ENCODE results near the gene MAPT. TPM values are rescaled to one million over a fixed set of nuclear protein-coding genes. Genes with fewer than 3 reads are reported as not detected.

The MAPT gene
- polyA plus RNA-seq, 1 experiment, result 0.16 TPM

DNA sequence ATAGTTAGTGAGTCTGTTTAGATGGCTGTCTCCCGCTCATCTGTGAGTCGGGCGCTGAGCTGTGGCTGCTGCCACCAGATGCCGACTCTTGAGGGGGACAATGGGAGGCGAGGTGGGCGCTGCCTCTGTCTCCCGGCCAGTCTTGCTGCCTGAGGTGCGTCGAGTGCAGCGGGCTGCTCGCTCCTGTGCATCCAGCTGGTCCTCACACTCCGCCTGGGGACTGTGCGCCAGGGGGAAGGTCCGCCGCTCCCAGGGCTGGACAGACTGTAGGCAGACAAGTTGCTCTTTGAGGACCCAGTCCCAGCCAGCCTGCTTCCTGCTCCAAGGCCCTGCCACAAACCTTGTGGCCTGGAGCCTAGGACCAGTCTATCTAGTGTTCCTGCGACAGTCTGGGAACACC lies 137.1 kb downstream of the MAPT start:
- TF ChIP-seq, protein P1, sequence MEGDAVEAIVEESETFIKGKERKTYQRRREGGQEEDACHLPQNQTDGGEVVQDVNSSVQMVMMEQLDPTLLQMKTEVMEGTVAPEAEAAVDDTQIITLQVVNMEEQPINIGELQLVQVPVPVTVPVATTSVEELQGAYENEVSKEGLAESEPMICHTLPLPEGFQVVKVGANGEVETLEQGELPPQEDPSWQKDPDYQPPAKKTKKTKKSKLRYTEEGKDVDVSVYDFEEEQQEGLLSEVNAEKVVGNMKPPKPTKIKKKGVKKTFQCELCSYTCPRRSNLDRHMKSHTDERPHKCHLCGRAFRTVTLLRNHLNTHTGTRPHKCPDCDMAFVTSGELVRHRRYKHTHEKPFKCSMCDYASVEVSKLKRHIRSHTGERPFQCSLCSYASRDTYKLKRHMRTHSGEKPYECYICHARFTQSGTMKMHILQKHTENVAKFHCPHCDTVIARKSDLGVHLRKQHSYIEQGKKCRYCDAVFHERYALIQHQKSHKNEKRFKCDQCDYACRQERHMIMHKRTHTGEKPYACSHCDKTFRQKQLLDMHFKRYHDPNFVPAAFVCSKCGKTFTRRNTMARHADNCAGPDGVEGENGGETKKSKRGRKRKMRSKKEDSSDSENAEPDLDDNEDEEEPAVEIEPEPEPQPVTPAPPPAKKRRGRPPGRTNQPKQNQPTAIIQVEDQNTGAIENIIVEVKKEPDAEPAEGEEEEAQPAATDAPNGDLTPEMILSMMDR (IDR thresholded peaks at IDR 0.05; ENCODE audit: insufficient read depth, low read depth, low read length), result no peak
- POLR2A ChIA-PET, result no interaction called here
- CTCF ChIA-PET, result interaction anchor here (0.9 to 6.6 kb wide), 2 partner anchors 10 to 13 kb away, joined by 3 to 30 read pairs; no protein-coding TSS in a partner anchor
- Histone ChIP-seq H3K27me3 (ENCODE audit: control insufficient read depth, insufficient read depth, low read length) (no peaks in the 10 kb centered on the region), H3K4me3 (ENCODE audit: low read depth, low read length) (no peak overlapping the region), H3K36me3 (ENCODE audit: control insufficient read depth, insufficient read depth, low read length) (peaks cover 41% of the 10 kb centered on the region)
- no peak for DNase-seq (ENCODE audit: low read depth)

DNA sequence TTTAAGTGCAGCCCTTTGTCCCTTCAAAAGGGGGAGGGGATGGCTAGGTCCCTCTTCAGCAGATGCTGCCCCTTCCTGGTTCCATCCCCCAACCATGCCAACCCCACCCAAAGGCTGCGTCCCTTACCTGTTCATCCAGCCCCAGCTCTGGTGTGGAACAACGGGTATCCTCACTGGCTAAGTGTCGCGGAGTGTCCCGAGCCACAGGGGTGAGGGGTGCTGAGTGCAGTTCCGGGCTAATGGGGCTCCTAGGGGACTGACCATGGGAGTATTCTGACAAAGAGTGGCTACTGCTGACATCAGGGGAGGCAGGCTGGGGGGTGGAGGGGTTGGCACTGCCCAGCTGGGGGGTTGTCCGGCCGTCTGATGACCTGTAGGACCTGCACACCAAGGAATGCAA lies 137.6 kb downstream of the MAPT start:
- no peaks in the 10 kb centered on the region for H3K27me3 ChIP-seq (ENCODE audit: control insufficient read depth, insufficient read depth, low read length)
- TF ChIP-seq, protein P1 (IDR thresholded peaks at IDR 0.05; ENCODE audit: insufficient read depth, low read depth, low read length), result no peak
- DNase-seq (ENCODE audit: low read depth), result no peak
- peaks cover 40% of the 10 kb centered on the region for H3K36me3 ChIP-seq (ENCODE audit: control insufficient read depth, insufficient read depth, low read length)
- no peak overlapping the region for H3K4me3 ChIP-seq (ENCODE audit: low read depth, low read length)
- ChIA-PET CTCF (interaction anchor here (6.6 kb wide), 1 partner anchor 13 kb away, joined by 30 read pairs; no protein-coding TSS in a partner anchor), POLR2A (no interaction called here)

DNA sequence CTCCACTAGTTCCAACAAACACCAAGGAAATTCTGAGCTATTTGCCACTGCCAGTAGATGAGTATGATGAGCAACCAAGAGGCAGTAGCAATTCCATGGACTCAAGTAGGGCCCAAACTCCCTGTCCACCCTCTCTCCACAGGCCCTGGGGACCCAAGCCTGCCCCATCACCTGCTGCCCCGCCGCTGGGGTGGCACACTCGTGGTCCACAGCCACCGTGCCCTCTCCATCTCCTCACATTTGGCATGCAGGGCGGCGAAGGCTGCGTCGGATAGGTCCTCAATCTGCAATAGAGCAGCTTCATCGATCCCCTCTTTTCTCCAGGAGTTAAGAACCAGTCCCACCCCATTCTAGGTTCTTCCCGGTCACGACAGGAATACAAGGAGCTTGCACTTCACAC lies 138.6 kb downstream of the MAPT start:
- Histone ChIP-seq H3K27me3 (ENCODE audit: control insufficient read depth, insufficient read depth, low read length) (no peaks in the 10 kb centered on the region), H3K36me3 (ENCODE audit: control insufficient read depth, insufficient read depth, low read length) (peaks cover 38% of the 10 kb centered on the region), H3K4me3 (ENCODE audit: low read depth, low read length) (no peak overlapping the region)
- POLR2A ChIA-PET, result no interaction called here
- TF ChIP-seq, protein P1 (IDR thresholded peaks at IDR 0.05; ENCODE audit: insufficient read depth, low read depth, low read length), result no peak
- CTCF ChIA-PET, result interaction anchor here (1.6 to 6.6 kb wide), 2 partner anchors 12 to 28 kb away, joined by 4 to 30 read pairs; no protein-coding TSS in a partner anchor
- DNase-seq (ENCODE audit: low read depth), result no peak

DNA sequence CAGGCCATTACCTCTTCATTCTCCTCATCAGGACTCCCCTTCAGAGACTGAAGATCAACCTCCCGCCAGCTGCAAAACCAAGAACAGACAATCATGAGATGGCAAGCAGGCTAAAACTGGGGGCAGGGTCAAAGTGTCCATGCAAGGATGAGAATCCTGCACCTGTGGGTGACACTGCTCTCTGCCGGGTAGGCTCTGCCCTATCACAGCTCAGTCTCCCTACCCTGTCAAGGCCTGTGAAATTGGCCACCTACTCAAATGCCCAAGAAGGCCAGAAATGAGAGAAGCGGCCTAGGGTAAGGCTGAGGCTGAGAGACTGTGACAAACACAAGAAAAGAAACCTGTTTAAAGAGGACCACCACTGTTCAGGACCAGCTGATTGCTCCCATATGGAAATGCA lies 139.0 kb downstream of the MAPT start:
- DNase-seq (ENCODE audit: low read depth), result no peak
- peaks cover 43% of the 10 kb centered on the region for H3K36me3 ChIP-seq (ENCODE audit: control insufficient read depth, insufficient read depth, low read length)
- no peak overlapping the region for H3K4me3 ChIP-seq (ENCODE audit: low read depth, low read length)
- H3K27me3 ChIP-seq (ENCODE audit: control insufficient read depth, insufficient read depth, low read length), result no peaks in the 10 kb centered on the region
- CTCF ChIA-PET, result interaction anchor here (1.6 to 6.6 kb wide), 2 partner anchors 11 to 29 kb away, joined by 4 to 30 read pairs; no protein-coding TSS in a partner anchor
- POLR2A ChIA-PET, result no interaction called here
- TF ChIP-seq, protein P1 (IDR thresholded peaks at IDR 0.05; ENCODE audit: insufficient read depth, low read depth, low read length), result no peak

DNA sequence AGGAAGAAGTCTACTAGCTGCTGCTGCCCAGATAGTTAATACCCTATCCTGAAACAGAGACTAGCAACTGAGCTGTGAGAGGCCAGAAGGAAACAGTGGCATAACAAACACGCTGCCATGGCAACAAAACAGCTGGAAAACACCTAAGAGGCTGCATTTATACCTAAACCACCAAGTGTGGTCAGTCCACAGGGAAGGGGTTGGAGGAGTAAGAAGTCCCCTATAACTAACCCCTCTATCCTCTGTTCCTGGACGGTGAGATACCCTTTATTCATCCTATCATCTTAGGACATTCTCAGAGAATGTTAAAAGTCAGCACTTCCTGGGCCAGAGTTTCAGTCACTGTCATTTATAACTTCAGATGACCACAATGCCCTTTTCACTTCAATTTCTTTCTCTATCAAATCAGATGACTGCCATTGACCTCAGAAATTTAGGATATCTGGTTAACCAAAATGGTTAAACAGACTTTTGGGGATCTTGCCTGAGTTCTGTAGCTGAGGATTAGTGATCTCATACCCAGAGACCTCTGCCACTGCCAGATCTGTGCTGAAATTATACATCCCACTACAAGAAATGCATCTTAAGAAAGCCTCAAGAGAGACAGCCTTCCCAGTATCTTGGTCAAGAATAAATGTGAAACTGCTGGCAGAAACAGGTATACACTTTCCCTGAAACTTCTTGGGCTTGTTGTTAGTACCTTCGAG lies 140.9 kb downstream of the MAPT start:
- Histone ChIP-seq H3K27me3 (ENCODE audit: control insufficient read depth, insufficient read depth, low read length) (no peaks in the 10 kb centered on the region), H3K36me3 (ENCODE audit: control insufficient read depth, insufficient read depth, low read length) (peaks cover 54% of the 10 kb centered on the region), H3K4me3 (ENCODE audit: low read depth, low read length) (no peak overlapping the region)
- ChIA-PET POLR2A (no interaction called here), CTCF (interaction anchor here (0.7 to 6.6 kb wide), 7 partner anchors 9 to 178 kb away, joined by 3 to 30 read pairs (median 4); no protein-coding TSS in a partner anchor)
- TF ChIP-seq, protein P1 (IDR thresholded peaks at IDR 0.05; ENCODE audit: insufficient read depth, low read depth, low read length), result no peak
- no peak for DNase-seq (ENCODE audit: low read depth)
